Endometrial microvascular endothelial cells (primary cell): Measurements from ENCODE around the gene AQP5. TPM values are rescaled to one million over a fixed set of nuclear protein-coding genes. Genes with fewer than 3 reads are reported as not detected.

ENCODE experiments used
- in situ Hi-C: cut with HindIII; loops from 2 replicates; pipeline ENCODE4 v1.10.0; 2017; ENCODE audit warnings: low sequenced_read_pairs, low pct_unique_long_range_greater_than_20kb; ENCODE audit errors: inconsistent ontology term
- total RNA-seq: library from RNA; depleted of rRNA; stranded (reverse); fragments of >200 nt; gene quantifications from one replicate; pipeline ENCODE4 v1.2.3, GENCODE V29; 2015; ENCODE audit errors: inconsistent ontology term

Gene AQP5
- total RNA-seq, result not detected

DNA sequence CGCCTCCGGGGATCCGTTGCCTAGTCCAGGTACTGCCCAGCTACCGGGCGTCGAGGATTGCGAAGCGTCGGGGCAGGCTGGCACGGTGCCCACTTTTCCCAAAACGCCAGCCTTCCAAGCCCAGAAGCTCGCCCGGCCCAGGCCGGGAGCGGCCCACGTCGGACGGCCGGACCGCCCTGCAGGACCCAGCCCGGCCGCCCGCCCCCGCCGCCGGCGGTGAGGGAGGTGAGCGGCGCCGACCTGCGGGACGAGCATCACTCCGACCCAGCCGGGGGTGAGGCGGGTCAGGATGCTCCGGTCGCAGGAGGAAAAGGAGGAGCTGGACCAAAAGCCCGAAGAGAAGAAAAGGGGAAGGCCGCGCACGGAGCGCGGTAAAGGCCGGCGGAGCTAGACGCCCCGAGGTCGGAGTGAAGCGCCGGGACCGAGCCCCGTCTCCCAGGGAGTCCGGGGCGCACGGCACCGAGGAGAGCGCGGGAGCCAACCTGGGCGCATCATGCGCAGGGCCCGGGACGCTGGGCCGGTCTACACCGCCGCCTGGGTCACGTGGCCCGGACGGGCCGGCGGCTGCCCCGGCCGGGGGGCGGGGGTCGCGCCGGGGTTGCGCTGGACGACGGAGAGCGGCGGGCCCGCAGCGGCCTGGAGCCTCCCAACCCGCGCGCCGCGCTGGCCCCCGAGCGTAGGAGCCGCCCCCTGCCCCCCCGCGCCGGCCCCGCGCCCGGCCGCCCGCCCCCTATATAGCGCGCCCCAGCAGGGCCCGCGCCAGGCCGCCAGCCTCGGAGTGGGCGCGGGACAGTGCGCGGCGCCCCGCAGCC, at the start of gene AQP5:
Gene AQP5, plus strand, starts transcription at position 762 of the 812 bp plus-strand sequence. CDS start 146 bp downstream, outside the sequence.
- in situ Hi-C loops, result loop anchor here (10.0 kb wide), 1 partner anchor 103 kb away; no protein-coding TSS in a partner anchor

DNA sequence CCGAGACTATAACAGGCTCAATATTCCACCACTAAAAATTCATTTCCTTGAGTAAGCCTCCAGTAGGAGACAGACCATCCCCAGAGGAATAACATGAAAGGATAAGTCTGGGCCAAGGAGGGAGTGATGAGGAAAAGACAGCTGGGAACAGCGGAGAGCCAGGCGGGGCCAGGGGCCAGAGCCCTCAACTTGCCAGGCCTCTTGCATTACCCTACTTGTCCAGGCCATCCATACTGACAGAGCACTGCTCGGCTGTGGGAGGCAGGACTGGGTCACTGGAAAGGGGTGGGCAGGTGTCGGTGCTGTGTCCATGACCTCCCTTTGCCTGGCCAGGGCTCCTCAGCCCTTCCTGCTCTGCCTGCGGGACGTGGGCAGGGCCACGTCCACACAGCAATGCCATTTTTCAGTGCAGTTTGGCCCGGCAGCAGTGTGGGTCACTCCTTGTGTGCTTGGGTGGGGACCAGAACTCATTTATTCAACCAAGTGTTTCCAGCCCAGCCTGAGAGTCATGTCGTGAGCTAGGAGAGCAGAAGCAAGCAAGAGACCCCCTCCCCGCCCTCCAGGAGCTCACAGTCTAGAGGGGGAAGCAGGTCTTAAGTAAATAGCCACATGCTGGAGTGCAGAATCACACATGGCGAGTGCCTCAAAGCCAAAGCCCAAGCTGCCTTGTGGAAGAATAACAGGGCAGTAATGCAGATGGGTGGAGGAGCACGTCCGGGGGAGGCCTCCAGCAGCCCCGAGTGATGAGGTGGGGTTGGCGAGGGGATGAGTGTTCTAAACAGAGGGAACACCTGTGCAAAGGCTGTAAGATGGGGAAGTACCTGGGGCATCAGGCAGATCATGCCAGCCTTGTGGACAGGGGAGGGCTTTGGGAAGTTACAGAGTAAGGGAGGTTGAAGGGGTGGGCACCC, 49.1 kb upstream of the AQP5 start:
- in situ Hi-C loops, result no loop called here

- in situ Hi-C loops, result no loop called here
These were observed 45.3 kb upstream of the AQP5 start for GRCh38 chr12:49916129-49916919.

DNA sequence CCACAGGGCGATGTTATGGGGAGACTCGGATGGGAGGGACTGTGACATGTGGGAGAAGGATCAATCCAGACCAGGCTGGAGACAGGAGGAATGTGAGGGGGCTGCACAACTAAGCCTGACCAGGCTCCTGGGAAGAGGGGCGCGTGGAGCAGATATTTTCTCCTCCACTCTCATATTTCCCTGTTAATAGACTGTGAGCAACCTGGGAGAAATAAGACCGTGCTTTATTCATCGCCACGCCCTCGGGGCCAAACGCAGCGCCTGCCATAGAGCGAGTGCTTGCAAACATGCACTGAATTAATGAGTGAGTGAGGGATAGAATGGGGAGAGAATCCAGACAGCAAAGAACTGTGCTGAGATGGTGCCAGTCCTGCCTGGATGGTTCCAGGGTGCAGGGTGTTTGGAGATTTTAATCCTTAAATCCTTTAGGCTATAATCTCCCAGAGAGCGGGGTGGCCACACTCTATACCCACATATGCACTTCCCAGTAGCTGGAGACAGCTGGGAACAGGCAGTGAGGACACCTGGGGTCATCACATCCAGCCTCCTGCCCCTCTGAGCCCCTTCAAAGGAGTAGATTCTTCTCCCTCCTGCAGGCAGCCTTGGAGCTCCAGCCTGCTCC, 44.4 kb upstream of the AQP5 start:
- in situ Hi-C loops, result no loop called here

DNA sequence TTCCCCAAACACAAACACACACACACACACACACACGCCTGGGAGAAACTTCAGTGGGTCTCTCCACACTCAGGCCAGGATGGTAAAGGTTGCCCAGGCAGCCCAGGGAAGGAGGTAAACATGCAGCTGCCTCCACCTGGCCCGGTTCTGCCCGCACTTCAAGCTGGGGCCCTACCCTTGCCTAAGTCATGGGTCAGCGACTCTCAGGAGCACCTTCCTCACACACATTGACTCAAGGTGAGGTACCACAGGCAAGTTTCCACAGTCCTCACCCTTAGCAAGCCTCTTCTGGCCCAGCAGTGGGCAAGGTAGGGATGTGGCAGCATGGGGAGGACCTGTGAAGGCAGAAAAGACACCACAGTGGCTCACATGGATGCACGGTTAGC, 43.9 kb upstream of the AQP5 start:
- in situ Hi-C loops, result no loop called here

DNA sequence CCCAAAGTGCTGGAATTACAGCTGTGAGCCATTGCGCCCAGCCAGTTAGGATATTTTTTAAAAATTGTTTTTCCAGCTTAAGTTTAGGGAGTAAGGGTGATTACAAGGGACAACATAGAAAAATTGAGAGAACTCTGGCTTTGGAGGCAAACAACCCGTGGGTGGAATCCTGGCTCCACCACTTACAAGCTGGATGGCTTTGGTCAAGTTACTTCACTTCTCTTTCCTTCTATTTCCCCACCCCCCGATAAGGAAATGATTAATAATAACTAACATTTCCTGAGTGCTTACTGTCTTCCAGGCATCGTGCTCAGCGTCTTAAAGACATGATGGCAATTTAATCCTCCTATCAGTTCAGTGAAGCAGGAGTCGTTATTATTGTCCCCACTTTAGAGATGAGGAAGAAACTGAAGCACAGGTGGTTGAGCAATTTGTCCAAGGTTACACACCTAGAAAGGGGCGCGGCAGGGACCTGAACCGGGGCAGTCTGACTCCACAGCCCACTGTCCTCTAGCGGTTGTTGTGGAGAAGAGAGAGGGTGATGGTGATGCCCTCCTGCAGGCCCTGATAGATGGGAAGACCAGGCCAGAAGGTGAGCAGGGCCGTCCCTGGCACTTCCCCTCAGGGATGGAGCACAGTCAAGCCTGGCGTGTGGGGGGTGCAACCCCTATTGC, 41.3 kb upstream of the AQP5 start:
- in situ Hi-C loops, result no loop called here

DNA sequence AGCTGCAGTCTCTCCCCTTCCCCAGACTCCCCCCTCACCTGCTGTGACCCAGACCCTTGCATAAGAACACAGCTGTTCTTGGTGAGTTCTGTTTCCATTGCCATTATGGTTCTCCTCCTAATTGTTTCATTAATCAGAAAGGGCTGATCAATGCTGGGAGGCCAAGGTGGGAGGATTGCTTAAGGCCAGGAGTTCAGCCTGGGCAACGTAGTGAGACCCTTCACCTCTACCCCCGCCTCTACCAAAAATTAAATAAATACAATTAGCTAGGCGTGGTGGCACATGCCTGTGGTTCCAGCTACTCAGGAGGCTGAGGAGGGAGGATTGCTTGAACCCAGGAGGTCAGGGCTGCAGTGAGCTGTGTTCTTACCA, 40.8 kb upstream of the AQP5 start:
- in situ Hi-C loops, result no loop called here

GRCh38 chr12:49921299-49921698, 40.4 kb upstream of the AQP5 start:
- in situ Hi-C loops, result no loop called here

DNA sequence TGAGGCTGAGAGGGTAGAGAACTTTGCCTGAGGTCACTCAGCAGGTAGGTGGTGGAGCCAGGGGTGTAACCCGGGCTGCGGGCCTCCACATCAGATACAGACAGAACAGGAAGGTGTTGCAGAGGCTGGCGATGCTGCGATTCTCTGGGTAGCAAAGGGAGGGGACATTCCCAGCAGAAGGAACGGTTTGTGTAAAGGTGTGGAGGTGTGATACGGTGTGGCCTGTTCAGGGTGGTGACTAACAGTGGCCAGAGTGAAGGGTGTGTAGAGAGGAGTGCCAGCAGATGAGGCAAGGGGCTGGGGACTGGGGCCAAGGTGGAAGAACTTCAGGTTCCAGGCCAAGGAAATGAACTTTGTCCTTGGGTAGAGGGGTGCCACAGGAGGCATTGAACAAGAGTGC, 39.7 kb upstream of the AQP5 start:
- in situ Hi-C loops, result no loop called here

DNA sequence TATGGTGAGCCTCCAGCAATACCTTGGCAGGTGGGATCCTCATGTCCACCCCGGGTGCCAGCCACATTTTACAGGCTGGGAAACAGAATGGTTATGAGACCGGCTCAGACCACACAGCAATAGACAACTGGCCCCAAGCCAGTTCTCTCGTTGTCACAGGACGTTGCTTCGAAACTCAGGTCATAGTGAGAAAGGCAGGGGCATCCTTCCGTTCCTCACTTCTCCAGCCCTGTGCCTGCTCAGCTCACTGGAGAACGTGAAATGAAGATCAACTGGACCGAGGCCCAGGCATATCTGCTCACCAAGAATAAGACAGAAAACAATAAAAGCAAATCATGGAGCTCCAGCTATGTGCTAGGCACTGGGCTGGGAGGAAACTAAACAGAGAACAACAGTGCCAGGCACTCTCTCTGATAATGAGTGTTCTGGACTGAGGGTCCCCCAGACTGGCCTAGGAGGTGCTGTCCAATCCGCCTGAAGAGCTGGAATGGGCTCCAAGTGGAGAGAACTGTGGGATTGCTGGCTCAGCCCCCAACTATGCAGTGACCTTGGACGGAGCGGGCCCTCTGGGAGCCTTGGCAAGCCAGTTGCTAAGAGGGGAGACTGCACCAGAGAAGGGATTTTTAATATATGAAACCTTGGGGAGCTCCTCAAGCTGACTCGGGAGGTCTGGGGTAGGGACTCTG, 39.2 kb upstream of the AQP5 start:
- in situ Hi-C loops, result no loop called here

GRCh38 chr12:49923035-49923644, 38.5 kb upstream of the AQP5 start:
- in situ Hi-C loops, result no loop called here

GRCh38 chr12:49923880-49924556, 37.7 kb upstream of the AQP5 start:
- in situ Hi-C loops, result no loop called here

DNA sequence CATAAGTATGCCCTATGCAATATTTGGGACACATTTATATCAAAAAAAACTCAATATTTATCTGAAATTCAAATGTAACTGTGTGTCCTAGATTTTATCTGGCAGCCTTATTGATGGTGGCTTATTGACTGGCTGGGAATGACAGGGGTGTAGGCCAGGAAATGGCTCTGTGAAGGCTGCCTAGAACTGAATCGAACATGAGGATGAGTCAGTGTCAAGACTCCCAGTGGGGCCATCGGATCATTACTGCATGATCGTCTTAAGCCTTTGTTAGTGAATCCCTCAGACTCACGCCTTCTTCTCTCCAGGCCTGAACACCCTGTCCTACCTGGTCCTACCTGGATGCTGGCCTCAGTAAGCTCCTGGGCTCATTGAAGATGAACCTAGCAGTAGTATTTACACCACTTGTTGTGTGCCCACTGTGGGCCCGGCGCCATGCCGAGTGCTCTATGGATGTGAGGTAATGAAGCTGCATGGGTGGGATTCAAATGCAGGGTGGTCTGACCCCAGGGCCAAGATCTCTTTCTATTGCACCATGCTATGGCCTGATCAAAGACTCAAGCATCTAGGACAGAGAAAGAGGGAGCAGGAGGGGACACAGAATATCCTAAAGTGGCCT, 36.9 kb upstream of the AQP5 start:
- in situ Hi-C loops, result no loop called here

DNA sequence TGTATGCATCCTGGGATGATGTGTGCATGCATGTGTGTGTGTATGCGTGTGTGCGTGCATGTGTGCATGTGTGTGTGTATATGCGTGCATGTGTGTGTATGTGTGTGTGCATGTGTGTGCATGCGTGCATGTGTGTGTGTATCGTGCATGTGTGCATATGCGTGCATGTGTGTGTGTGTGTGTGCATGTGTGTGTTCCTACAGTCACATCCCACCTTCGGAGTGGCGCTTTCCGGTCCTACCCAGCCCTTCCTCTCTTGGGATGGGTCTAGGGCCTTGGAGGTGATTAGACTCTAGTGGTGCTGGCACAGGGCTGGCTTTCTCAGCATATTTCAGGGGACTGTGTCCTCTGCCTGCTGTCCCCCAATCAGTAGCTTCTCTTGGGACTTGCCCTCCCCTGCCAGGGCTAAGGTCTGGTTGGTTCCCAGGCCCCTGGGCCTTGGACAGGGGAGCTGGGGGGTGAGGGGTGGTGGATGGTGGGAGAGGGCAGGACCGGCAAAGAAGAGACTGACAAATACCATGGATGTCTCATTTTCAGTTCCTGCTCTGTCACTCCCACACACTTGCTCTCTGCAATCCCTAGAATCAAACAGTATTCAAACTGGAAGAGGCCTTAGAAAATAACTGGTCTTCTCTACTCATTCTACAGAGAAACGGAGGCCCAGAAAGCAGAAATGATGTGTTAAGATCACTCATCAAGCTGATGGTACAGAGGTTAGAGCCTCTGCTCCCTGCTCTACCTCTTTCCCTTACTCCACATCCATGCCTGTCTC, 36.1 kb upstream of the AQP5 start:
- in situ Hi-C loops, result no loop called here

DNA sequence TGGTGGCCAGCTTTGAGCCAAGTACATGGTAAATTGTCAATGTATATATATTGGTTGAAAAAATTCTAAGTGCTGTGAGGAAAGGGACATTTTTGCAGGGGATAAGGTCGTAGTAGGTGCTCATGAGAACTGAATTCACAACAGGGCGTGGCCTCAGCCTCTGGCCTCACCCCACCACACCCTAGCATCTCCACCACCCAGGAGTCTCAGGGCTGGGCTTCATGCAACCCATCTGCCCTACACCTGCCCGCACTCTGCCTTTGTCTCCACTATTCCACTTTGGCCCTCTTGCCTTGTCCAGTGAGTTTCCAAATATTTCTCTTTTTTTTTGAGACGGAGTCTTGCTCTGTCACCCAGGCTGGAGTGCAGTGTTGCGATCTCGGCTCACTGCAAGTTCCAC, 33.2 kb upstream of the AQP5 start:
- in situ Hi-C loops, result no loop called here

DNA sequence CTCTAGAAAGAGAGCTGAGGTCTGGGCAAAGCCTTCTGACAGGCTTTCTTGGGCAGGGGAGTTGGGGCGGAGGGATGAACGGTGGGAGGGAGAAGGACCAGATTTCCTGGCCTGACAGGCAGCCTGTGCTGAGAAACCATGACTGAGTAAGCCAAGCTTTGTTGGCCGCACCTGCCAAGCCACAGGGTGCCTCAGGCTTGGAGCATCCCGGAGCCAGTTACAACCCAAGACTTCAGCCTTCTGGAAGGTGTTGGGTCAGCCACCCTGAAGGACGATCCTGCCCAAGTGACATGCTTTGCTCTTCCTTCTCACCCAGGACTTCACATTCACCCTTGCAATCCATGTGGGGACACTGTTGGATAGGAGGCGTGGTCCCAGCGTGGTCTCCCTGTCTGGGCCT, 32.1 kb upstream of the AQP5 start:
- in situ Hi-C loops, result no loop called here
